ENCODE data around the gene PRSS8.

PRSS8 gene

GRCh38 chr16:31111881-31112466 lies 23.6 kb downstream of the PRSS8 start:
- H3K27ac ChIP-seq (ENCODE audit: low read length), result no peak overlapping the region
- H3K27me3 ChIP-seq (ENCODE audit: control insufficient read depth, insufficient read depth, low read length), result no peaks in the 10 kb centered on the region
- H3K4me1 ChIP-seq (ENCODE audit: control insufficient read depth, insufficient read depth, low read length), result 0 out of 2 replicates have a peak, but pooled peaks cover 2% of the 10 kb centered on the region
- DNase-seq (ENCODE audit: low read depth, low spot score), result no peak
- H3K9me3 ChIP-seq (ENCODE audit: control insufficient read depth, insufficient read depth, low read length), result no peaks in the 10 kb centered on the region
- H3K4me3 ChIP-seq (ENCODE audit: low read length), result no peak overlapping the region
- peaks cover 7% of the 10 kb centered on the region for H3K36me3 ChIP-seq (ENCODE audit: control insufficient read depth, insufficient read depth, low read length)
- WGBS (ENCODE audit: insufficient coverage, insufficient read length), result no CpG with 5 or more reads among the region's 23 CpGs

DNA sequence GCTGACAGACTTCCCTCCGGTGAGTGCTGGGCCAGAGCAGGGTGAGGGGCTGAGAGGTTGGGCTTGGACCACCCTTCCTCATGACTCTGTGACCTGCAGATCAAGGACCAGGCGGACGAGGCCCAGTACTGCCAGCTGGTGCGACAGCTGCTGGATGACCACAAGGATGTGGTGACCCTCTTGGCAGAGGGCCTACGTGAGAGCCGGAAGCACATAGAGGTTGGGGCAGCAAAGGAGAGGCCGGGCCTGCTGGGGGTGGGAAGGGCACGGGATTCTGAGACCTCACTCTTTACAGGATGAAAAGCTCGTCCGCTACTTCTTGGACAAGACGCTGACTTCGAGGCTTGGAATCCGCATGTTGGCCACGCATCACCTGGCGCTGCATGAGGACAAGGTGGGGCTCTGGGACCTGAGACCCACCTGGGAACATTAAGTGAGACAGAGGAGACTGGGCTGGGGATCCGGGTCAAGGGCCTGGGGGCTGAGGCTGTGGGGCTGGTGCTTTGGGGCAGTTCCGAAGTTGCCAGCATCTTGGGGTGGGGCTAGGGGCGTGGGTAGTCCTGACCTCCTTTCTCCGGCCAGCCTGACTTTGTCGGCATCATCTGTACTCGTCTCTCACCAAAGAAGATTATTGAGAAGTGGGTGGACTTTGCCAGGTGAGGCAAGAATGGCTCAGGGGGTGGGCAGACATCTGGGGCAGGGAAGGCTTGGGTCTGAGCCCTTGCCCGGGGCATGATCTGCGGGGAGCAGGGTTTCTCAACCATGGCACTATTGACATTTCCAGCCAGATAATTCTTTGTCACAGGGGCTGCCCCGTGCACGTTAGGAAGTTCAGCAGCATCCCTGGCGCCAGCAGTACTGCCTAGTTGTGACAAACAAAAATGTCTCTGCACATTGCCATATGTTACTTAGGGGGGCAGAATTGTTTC lies 25.2 kb downstream of the PRSS8 start:
- H3K9me3 ChIP-seq (ENCODE audit: control insufficient read depth, insufficient read depth, low read length), result no peaks in the 10 kb centered on the region
- H3K27me3 ChIP-seq (ENCODE audit: control insufficient read depth, insufficient read depth, low read length), result no peaks in the 10 kb centered on the region
- no peak overlapping the region for H3K4me3 ChIP-seq (ENCODE audit: low read length)
- H3K36me3 ChIP-seq (ENCODE audit: control insufficient read depth, insufficient read depth, low read length), result peaks cover 7% of the 10 kb centered on the region
- no peak for DNase-seq (ENCODE audit: low read depth, low spot score)
- no peak overlapping the region for H3K27ac ChIP-seq (ENCODE audit: low read length)
- peaks cover 4% of the 10 kb centered on the region for H3K4me1 ChIP-seq (ENCODE audit: control insufficient read depth, insufficient read depth, low read length)
- WGBS (ENCODE audit: insufficient coverage, insufficient read length), result no CpG with 5 or more reads among the region's 26 CpGs

GRCh38 chr16:31109622-31110021 lies 25.9 kb downstream of the PRSS8 start:
- no CpG with 5 or more reads among the region's 12 CpGs for WGBS (ENCODE audit: insufficient coverage, insufficient read length)
- no peak for DNase-seq (ENCODE audit: low read depth, low spot score)
- Histone ChIP-seq H3K27ac (ENCODE audit: low read length) (no peak overlapping the region), H3K27me3 (ENCODE audit: control insufficient read depth, insufficient read depth, low read length) (no peaks in the 10 kb centered on the region), H3K4me3 (ENCODE audit: low read length) (no peak overlapping the region), H3K9me3 (ENCODE audit: control insufficient read depth, insufficient read depth, low read length) (no peaks in the 10 kb centered on the region), H3K36me3 (ENCODE audit: control insufficient read depth, insufficient read depth, low read length) (peaks cover 7% of the 10 kb centered on the region), H3K4me1 (ENCODE audit: control insufficient read depth, insufficient read depth, low read length) (peaks cover 4% of the 10 kb centered on the region)

DNA sequence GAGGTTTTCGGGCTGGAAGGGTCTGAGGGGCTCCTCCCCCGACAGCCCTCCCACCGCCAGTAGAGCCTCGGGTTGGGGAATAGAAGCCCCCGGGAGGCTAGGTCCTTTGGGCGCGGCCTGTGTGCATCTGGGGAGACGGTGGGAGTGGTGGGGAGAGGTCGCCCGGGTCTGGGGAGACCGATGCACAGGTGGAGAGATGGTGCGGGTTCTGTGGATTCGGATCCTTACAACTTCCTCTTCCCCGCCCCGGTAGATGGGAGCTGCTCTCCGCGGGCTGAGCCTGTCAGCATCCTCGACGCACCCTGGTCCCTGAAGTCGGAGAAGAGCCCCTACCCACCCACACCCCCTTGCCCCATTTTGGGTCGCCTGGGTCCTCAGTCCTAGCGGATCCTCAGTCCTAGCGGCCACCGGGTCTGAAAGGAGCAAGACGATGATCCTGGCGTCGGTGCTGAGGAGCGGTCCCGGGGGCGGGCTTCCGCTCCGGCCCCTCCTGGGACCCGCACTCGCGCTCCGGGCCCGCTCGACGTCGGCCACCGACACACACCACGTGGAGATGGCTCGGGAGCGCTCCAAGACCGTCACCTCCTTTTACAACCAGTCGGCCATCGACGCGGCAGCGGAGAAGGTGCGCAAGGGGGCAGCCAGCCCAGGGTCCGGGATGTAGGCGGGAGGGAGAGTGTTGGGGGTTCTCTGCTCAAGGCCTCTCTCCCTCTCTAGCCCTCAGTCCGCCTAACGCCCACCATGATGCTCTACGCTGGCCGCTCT lies 26.6 kb downstream of the PRSS8 start:
- no peaks in the 10 kb centered on the region for H3K9me3 ChIP-seq (ENCODE audit: control insufficient read depth, insufficient read depth, low read length)

GRCh38 chr16:31108035-31108793 lies 27.3 kb downstream of the PRSS8 start, which contains the start of gene BCKDK:
Gene BCKDK, plus strand, starts transcription at chr16:31108386. Its CDS starts 838 bp downstream, at chr16:31109224.
- no CpG with 5 or more reads among the region's 68 CpGs for WGBS (ENCODE audit: insufficient coverage, insufficient read length)
- Histone ChIP-seq H3K9me3 (ENCODE audit: control insufficient read depth, insufficient read depth, low read length) (no peaks in the 10 kb centered on the region), H3K36me3 (ENCODE audit: control insufficient read depth, insufficient read depth, low read length) (peaks cover 7% of the 10 kb centered on the region), H3K4me1 (ENCODE audit: control insufficient read depth, insufficient read depth, low read length) (peaks cover 4% of the 10 kb centered on the region), H3K27me3 (ENCODE audit: control insufficient read depth, insufficient read depth, low read length) (no peaks in the 10 kb centered on the region), H3K4me3 (ENCODE audit: low read length) (peak within 1 kb of the TSS; percentile 78), H3K27ac (ENCODE audit: low read length) (no peak within 1 kb of the TSS)
- DNase-seq (ENCODE audit: low read depth, low spot score), result no peak

More for the DNA sequence above, 26.6 kb downstream of the PRSS8 start:
- H3K4me1 ChIP-seq (ENCODE audit: control insufficient read depth, insufficient read depth, low read length), result peaks cover 4% of the 10 kb centered on the region
- H3K36me3 ChIP-seq (ENCODE audit: control insufficient read depth, insufficient read depth, low read length), result peaks cover 7% of the 10 kb centered on the region
- DNase-seq (ENCODE audit: low read depth, low spot score), result no peak
- no CpG with 5 or more reads among the region's 57 CpGs for WGBS (ENCODE audit: insufficient coverage, insufficient read length)
- H3K27me3 ChIP-seq (ENCODE audit: control insufficient read depth, insufficient read depth, low read length), result no peaks in the 10 kb centered on the region
- H3K4me3 ChIP-seq (ENCODE audit: low read length), result peak overlapping the region; percentile 78
- no peak overlapping the region for H3K27ac ChIP-seq (ENCODE audit: low read length)

DNA sequence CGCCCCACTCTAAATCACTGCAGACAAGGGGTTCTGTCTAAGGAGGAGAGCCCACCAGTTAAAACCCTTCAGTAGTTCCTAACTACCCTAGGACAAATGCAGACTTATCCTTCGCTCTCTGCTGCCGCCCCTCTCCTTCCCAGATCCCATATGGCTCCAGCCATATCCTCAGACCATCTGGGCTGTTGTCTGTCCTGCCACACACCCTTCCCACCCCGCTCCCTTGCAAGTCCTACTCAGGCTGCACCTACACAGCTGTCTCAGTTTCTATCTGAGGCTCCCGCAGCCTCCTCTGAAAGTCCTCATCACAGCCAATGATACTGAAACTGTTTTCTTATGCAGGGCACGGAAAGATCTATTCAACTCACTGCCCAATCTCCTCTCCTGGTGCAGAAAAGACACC lies 28.1 kb downstream of the PRSS8 start:
- Histone ChIP-seq H3K27me3 (ENCODE audit: control insufficient read depth, insufficient read depth, low read length) (no peaks in the 10 kb centered on the region), H3K4me3 (ENCODE audit: low read length) (no peak overlapping the region), H3K36me3 (ENCODE audit: control insufficient read depth, insufficient read depth, low read length) (peaks cover 6% of the 10 kb centered on the region), H3K4me1 (ENCODE audit: control insufficient read depth, insufficient read depth, low read length) (peaks cover 4% of the 10 kb centered on the region), H3K9me3 (ENCODE audit: control insufficient read depth, insufficient read depth, low read length) (no peaks in the 10 kb centered on the region), H3K27ac (ENCODE audit: low read length) (no peak overlapping the region)
- WGBS (ENCODE audit: insufficient coverage, insufficient read length), result no CpG with 5 or more reads among the region's 6 CpGs
- DNase-seq (ENCODE audit: low read depth, low spot score), result no peak

DNA sequence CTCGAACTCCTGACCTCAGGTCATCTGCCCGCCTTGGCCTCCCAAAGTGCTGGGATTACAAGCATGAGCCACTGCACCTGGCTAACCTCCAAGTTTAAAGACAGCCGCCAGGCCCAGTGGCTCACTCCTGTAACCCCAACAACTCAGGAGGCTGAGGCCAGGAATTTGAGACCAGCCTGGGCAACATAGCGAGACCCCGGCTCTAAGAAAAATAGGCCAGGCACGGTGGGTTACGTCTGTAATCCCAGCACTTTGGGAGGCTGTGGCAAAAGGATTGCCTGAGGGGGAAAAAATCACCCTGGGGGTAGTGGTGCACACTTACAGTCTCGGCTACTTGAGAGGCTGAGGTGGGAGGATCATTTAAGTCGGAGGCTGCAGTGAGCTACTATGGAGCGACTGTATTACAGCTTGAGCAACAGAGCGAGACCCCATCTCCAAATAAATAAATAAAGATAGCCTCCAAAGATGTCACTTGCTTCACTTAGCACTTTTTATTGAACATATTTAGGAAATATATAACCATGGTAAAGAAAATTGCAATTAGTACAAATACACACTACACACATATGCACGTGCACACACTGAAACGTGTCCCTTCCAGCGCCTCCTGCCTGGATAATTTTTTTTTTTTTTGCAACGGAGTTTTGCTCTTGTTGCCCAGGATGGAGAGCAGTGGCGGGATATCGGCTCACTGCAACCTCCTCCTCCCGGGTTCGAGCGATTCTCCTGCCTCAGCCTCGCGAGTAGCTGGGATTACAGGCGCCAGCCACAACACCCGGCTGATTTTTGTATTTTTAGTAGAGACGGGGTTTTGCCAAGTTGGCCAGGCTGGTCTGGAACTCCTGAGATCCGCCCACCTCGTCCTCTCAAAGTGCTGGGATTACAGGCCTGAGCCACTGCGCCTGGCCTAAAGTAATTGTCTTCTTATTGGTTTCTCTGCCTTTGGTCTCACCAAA lies 28.7 kb downstream of the PRSS8 start:
- Histone ChIP-seq H3K27ac (ENCODE audit: low read length) (no peak overlapping the region), H3K27me3 (ENCODE audit: control insufficient read depth, insufficient read depth, low read length) (no peaks in the 10 kb centered on the region), H3K4me1 (ENCODE audit: control insufficient read depth, insufficient read depth, low read length) (peaks cover 4% of the 10 kb centered on the region), H3K36me3 (ENCODE audit: control insufficient read depth, insufficient read depth, low read length) (no peaks in the 10 kb centered on the region; the same call in 1 of the 2 replicates), H3K4me3 (ENCODE audit: low read length) (no peak overlapping the region), H3K9me3 (ENCODE audit: control insufficient read depth, insufficient read depth, low read length) (no peaks in the 10 kb centered on the region)
- DNase-seq (ENCODE audit: low read depth, low spot score), result no peak
- no CpG with 5 or more reads among the region's 28 CpGs for WGBS (ENCODE audit: insufficient coverage, insufficient read length)

GRCh38 chr16:31105677-31106213 lies 29.8 kb downstream of the PRSS8 start:
- no CpG with 5 or more reads among the region's 33 CpGs for WGBS (ENCODE audit: insufficient coverage, insufficient read length)
- DNase-seq (ENCODE audit: low read depth, low spot score), result peak; percentile 50
- no peak overlapping the region for H3K27ac ChIP-seq (ENCODE audit: low read length)

More at GRCh38 chr16:31105677-31106213, 29.8 kb downstream of the PRSS8 start:
- peaks cover 4% of the 10 kb centered on the region for H3K4me1 ChIP-seq (ENCODE audit: control insufficient read depth, insufficient read depth, low read length)
- H3K9me3 ChIP-seq (ENCODE audit: control insufficient read depth, insufficient read depth, low read length), result no peaks in the 10 kb centered on the region
- H3K27me3 ChIP-seq (ENCODE audit: control insufficient read depth, insufficient read depth, low read length), result no peaks in the 10 kb centered on the region
- no peaks in the 10 kb centered on the region; the same call in 1 of the 2 replicates for H3K36me3 ChIP-seq (ENCODE audit: control insufficient read depth, insufficient read depth, low read length)
- no peak overlapping the region for H3K4me3 ChIP-seq (ENCODE audit: low read length)

Data from iPS DF 6.9 (cell line).